Measurements from ENCODE around the gene EPM2A. TPM values are rescaled to one million over a fixed set of nuclear protein-coding genes. Genes with fewer than 3 reads are reported as not detected.

Gene EPM2A
- total and polyA plus RNA-seq, 2 experiments from 2014 or later: 6.9 to 9.3 TPM

- H3K9me2 ChIP-seq (replicated peaks; ENCODE audit: insufficient read depth): no peaks in the 10 kb centered on the region
- H3K4me3 ChIP-seq: no peak overlapping the region
- no peak for DNase-seq (ENCODE audit: low spot score)
- H3K79me2 ChIP-seq: no peaks in the 10 kb centered on the region
- H3K4me1 ChIP-seq (ENCODE audit: insufficient read depth): no peaks in the 10 kb centered on the region
- TF ChIP-seq CTCF (IDR thresholded peaks at IDR 0.05; ENCODE audit: poor library complexity) (no peak), EZH2 (IDR thresholded peaks at IDR 0.05; ENCODE audit: borderline replicate concordance) (no peak), EZH2phosphoT487 (IDR thresholded peaks at IDR 0.05; ENCODE audit: low read depth, severe bottlenecking, unreplicated experiment) (no peak)
- no peaks in the 10 kb centered on the region for H3K9me3 ChIP-seq (ENCODE audit: low read depth)
- H2AFZ ChIP-seq: no peak overlapping the region
- H3K4me2 ChIP-seq: no peak overlapping the region
- H3K27ac ChIP-seq: no peak overlapping the region
- H3K36me3 ChIP-seq (replicated peaks; ENCODE audit: insufficient read depth, low read depth): no peaks in the 10 kb centered on the region
- H3K27me3 ChIP-seq: no peaks in the 10 kb centered on the region
- H4K20me1 ChIP-seq (ENCODE audit: insufficient read depth, poor library complexity, severe bottlenecking): no peaks in the 10 kb centered on the region
- 95% methylated on average over 1 of the region's 1 CpG for WGBS (ENCODE audit: low lambda C conversion rate, missing lambda C conversion rate)
Measured at GRCh38 chr6:145656128-145656527, 79.2 kb downstream of the EPM2A start.

- Histone ChIP-seq H3K9me3 (ENCODE audit: low read depth) (no peaks in the 10 kb centered on the region), H4K20me1 (ENCODE audit: insufficient read depth, poor library complexity, severe bottlenecking) (no peaks in the 10 kb centered on the region), H3K4me1 (ENCODE audit: insufficient read depth) (no peaks in the 10 kb centered on the region), H3K4me3 (no peak overlapping the region), H3K36me3 (replicated peaks; ENCODE audit: insufficient read depth, low read depth) (no peaks in the 10 kb centered on the region), H3K79me2 (no peaks in the 10 kb centered on the region), H3K4me2 (no peak overlapping the region), H3K9me2 (replicated peaks; ENCODE audit: insufficient read depth) (no peaks in the 10 kb centered on the region), H2AFZ (no peak overlapping the region), H3K27me3 (no peaks in the 10 kb centered on the region), H3K27ac (no peak overlapping the region)
- TF ChIP-seq EZH2phosphoT487 (IDR thresholded peaks at IDR 0.05; ENCODE audit: low read depth, severe bottlenecking, unreplicated experiment): no peak
- TF ChIP-seq EZH2 (IDR thresholded peaks at IDR 0.05; ENCODE audit: borderline replicate concordance): no peak
- TF ChIP-seq CTCF (IDR thresholded peaks at IDR 0.05; ENCODE audit: poor library complexity): no peak
- WGBS (ENCODE audit: low lambda C conversion rate, missing lambda C conversion rate): 89% methylated on average over 1 of the region's 1 CpG
- no peak for DNase-seq (ENCODE audit: low spot score)
Measured at GRCh38 chr6:145652572-145652971, 82.7 kb downstream of the EPM2A start.

GRCh38 chr6:145651988-145652387 lies 83.3 kb downstream of the EPM2A start:
- 76% methylated on average over 2 of the region's 2 CpGs for WGBS (ENCODE audit: low lambda C conversion rate, missing lambda C conversion rate)
- Histone ChIP-seq H3K79me2 (no peaks in the 10 kb centered on the region), H3K4me1 (ENCODE audit: insufficient read depth) (no peaks in the 10 kb centered on the region), H2AFZ (no peak overlapping the region), H3K36me3 (replicated peaks; ENCODE audit: insufficient read depth, low read depth) (no peaks in the 10 kb centered on the region), H3K9me2 (replicated peaks; ENCODE audit: insufficient read depth) (no peaks in the 10 kb centered on the region), H3K9me3 (ENCODE audit: low read depth) (no peaks in the 10 kb centered on the region), H3K27ac (no peak overlapping the region), H3K27me3 (no peaks in the 10 kb centered on the region), H4K20me1 (ENCODE audit: insufficient read depth, poor library complexity, severe bottlenecking) (no peaks in the 10 kb centered on the region), H3K4me3 (no peak overlapping the region), H3K4me2 (no peak overlapping the region)
- TF ChIP-seq CTCF (IDR thresholded peaks at IDR 0.05; ENCODE audit: poor library complexity) (no peak), EZH2 (IDR thresholded peaks at IDR 0.05; ENCODE audit: borderline replicate concordance) (no peak), EZH2phosphoT487 (IDR thresholded peaks at IDR 0.05; ENCODE audit: low read depth, severe bottlenecking, unreplicated experiment) (no peak)
- DNase-seq (ENCODE audit: low spot score): no peak

- Histone ChIP-seq H3K4me3 (no peak overlapping the region), H3K27ac (no peak overlapping the region), H2AFZ (no peak overlapping the region), H3K9me3 (ENCODE audit: low read depth) (no peaks in the 10 kb centered on the region), H3K27me3 (no peaks in the 10 kb centered on the region), H3K9me2 (replicated peaks; ENCODE audit: insufficient read depth) (no peaks in the 10 kb centered on the region), H3K79me2 (no peaks in the 10 kb centered on the region), H3K4me2 (no peak overlapping the region), H4K20me1 (ENCODE audit: insufficient read depth, poor library complexity, severe bottlenecking) (no peaks in the 10 kb centered on the region), H3K36me3 (replicated peaks; ENCODE audit: insufficient read depth, low read depth) (no peaks in the 10 kb centered on the region), H3K4me1 (ENCODE audit: insufficient read depth) (no peaks in the 10 kb centered on the region)
- DNase-seq (ENCODE audit: low spot score): no peak
- 88% methylated on average over 4 of the region's 4 CpGs for WGBS (ENCODE audit: low lambda C conversion rate, missing lambda C conversion rate)
- TF ChIP-seq CTCF (IDR thresholded peaks at IDR 0.05; ENCODE audit: poor library complexity) (no peak), EZH2 (IDR thresholded peaks at IDR 0.05; ENCODE audit: borderline replicate concordance) (no peak), EZH2phosphoT487 (IDR thresholded peaks at IDR 0.05; ENCODE audit: low read depth, severe bottlenecking, unreplicated experiment) (no peak)
Measured at GRCh38 chr6:145648149-145648548, 87.2 kb downstream of the EPM2A start.
